ENCODE measurements around the gene FAM78A. TPM values are rescaled to one million over a fixed set of nuclear protein-coding genes. Genes with fewer than 3 reads are reported as not detected.

FAM78A gene
- total RNA-seq, 3 donors from 2014 or later (not counting 1 experiment from before 2014, with no cell fraction given) = 57.6 to 91.7 (median 88.3) TPM

DNA sequence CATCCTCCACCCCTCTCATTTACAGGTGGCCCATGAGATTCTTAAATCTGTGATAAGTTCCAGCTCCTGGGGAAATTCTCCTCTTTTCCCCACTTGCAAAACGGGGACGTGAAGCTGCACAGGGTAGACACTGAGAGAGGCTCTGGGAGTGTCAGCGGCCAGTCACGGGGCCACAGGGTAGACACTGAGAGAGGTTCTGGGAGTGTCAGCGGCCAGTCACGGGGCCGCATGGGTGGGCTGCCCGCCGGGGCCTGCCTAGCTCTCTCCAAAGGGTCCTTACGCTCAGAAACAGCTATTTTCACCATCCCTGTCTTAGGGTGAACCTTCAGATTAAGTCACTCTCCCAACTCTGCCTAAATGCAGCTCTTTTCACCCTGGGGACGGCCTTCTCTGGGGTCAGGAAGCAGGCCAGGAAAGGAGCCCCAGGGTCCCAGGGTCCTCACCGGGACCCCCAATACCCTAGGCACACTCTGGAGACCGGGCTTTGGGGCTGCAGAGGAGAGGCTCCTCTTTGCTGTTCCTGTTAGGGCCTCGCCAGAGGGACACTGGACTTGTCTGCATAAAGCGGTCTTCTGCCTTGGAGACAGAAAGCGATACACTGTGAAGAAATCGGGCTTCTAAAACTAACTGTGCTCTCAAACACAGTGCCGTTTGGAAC is 1.5 kb downstream of the FAM78A start:
- H3K27ac Mint-ChIP-seq = peak overlapping the region; percentile 91 to 95
- H3K4me1 Mint-ChIP-seq = peaks cover 59 to 73% of the 10 kb centered on the region in 2 donors
- H3K9me3 Mint-ChIP-seq = no peaks in the 10 kb centered on the region
- Histone ChIP-seq H3K4me1 (ENCODE audit: control insufficient read depth, insufficient read depth, low read length) (peaks cover 65% of the 10 kb centered on the region), H3K27ac (ENCODE audit: low read length) (peak overlapping the region; percentile 87), H3K36me3 (ENCODE audit: control insufficient read depth, insufficient read depth, low read length) (no peaks in the 10 kb centered on the region), H3K27me3 (ENCODE audit: control insufficient read depth, insufficient read depth, low read length) (no peaks in the 10 kb centered on the region), H3K9me3 (ENCODE audit: control insufficient read depth, insufficient read depth, low read length) (no peaks in the 10 kb centered on the region), H3K4me3 (ENCODE audit: low read length) (peak overlapping the region; percentile 91)
- H3K4me3 Mint-ChIP-seq = peak overlapping the region; percentile 99
- H3K27me3 Mint-ChIP-seq (ENCODE audit: low read depth in 2 of 2) = no peaks in the 10 kb centered on the region
- TF ChIP-seq, protein P1, sequence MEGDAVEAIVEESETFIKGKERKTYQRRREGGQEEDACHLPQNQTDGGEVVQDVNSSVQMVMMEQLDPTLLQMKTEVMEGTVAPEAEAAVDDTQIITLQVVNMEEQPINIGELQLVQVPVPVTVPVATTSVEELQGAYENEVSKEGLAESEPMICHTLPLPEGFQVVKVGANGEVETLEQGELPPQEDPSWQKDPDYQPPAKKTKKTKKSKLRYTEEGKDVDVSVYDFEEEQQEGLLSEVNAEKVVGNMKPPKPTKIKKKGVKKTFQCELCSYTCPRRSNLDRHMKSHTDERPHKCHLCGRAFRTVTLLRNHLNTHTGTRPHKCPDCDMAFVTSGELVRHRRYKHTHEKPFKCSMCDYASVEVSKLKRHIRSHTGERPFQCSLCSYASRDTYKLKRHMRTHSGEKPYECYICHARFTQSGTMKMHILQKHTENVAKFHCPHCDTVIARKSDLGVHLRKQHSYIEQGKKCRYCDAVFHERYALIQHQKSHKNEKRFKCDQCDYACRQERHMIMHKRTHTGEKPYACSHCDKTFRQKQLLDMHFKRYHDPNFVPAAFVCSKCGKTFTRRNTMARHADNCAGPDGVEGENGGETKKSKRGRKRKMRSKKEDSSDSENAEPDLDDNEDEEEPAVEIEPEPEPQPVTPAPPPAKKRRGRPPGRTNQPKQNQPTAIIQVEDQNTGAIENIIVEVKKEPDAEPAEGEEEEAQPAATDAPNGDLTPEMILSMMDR (IDR thresholded peaks at IDR 0.05) = no peak
- H3K36me3 Mint-ChIP-seq = peaks cover 7% of the 10 kb centered on the region
- intact Hi-C loops (cut with micrococcal nuclease) = loop anchor here (1.0 to 5.0 kb wide), 3 partner anchors 22 to 132 kb away; no protein-coding TSS in a partner anchor
- ATAC-seq (peak; percentile 16 to 35 (median 27)), DNase-seq (peak in 1 of 2 donors; percentile 31)
- WGBS (ENCODE audit: insufficient coverage) = under 1% methylated on average over 18 of the region's 18 CpGs

DNA sequence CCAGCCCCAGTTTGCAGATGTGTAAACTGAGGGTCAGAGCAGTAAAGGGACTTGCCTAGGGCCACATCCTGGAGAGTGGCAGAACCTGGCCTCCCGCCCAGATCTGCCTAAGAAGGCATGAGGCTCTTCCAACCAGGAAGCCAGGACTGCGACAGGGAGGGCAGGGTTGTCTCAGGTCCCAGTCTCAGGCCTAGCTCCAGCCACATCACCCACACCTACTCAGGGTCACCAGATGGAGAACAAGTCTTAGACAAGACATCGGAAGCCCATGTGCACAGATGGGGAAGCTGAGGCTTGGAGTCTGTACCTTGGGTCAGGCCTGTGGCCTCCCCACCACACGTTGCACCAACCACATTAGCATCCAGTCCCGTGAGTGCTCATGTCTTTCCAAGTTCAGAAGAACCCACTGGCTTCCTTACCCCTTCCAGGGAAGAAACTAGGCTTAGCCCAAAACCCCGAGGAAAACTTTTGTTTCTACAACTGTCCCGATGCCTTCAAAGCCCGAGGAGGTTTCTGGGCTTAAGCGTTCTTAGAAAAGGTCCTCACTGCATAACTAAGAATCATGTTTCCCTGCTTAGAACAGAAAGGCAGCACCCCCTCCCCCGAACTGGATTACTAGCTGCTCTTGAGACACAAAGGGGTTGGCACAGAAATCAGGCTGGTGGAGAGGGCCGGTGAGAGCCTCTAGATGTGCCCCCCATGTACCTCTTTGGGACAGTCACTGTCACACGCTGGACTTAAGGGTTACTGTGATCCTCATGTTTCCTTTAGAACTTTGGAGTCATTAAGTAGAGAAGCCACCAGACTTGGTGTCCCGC is 2.2 kb downstream of the FAM78A start:
- H3K4me3 Mint-ChIP-seq = peak overlapping the region; percentile 99
- Histone ChIP-seq H3K27me3 (ENCODE audit: control insufficient read depth, insufficient read depth, low read length) (no peaks in the 10 kb centered on the region), H3K4me1 (ENCODE audit: control insufficient read depth, insufficient read depth, low read length) (peaks cover 66% of the 10 kb centered on the region), H3K27ac (ENCODE audit: low read length) (peak overlapping the region; percentile 87), H3K9me3 (ENCODE audit: control insufficient read depth, insufficient read depth, low read length) (no peaks in the 10 kb centered on the region), H3K4me3 (ENCODE audit: low read length) (peak overlapping the region; percentile 91), H3K36me3 (ENCODE audit: control insufficient read depth, insufficient read depth, low read length) (no peaks in the 10 kb centered on the region)
- DNase-seq (peak in 1 of 2 donors; percentile 47), ATAC-seq (no peak)
- peaks cover 7% of the 10 kb centered on the region for H3K36me3 Mint-ChIP-seq
- H3K9me3 Mint-ChIP-seq = no peaks in the 10 kb centered on the region
- peaks cover 59 to 75% of the 10 kb centered on the region in 2 donors for H3K4me1 Mint-ChIP-seq
- no peaks in the 10 kb centered on the region for H3K27me3 Mint-ChIP-seq (ENCODE audit: low read depth in 2 of 2)
- intact Hi-C loops (cut with micrococcal nuclease) = loop anchor here (2.0 to 5.0 kb wide), 2 partner anchors 21 to 133 kb away; no protein-coding TSS in a partner anchor
- peak overlapping the region; percentile 91 to 95 for H3K27ac Mint-ChIP-seq
- TF ChIP-seq, protein P1 (IDR thresholded peaks at IDR 0.05) = no peak
- WGBS (ENCODE audit: insufficient coverage) = 5% methylated on average over 13 of the region's 13 CpGs

DNA sequence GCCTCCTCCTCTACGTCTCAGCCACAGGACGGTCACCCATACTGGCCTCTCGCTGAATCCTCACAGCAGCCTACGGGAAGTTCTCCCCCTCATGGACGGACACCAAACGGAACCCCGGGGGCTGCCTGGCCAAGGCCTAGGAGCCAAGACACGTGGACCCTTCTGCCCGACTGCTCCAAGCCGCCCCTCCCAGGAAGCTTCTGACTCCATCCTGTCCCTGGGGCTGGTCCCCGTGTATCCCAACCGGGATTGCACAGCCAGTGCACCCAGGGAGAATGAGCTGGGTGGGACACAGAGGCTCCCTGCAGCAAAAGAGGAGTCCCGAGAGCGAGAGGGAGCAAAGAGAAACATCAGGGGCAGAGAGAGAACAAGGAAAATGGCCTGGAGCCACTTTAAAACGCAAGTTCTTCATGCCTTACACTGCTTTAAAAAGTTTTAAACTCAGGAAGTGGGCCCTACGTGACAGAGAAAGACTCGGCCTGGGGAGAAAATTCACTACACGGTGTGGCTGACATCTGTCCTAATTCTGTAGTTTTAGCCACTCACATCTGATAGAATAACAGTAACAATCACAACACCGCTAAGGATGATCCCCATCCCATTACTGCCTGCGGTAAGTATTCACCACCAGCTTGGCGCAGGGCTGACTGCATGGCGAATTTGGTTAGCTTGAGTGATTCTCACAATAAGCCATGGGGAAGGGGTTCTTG is 3.0 kb downstream of the FAM78A start:
- Histone ChIP-seq H3K9me3 (ENCODE audit: control insufficient read depth, insufficient read depth, low read length) (no peaks in the 10 kb centered on the region), H3K27me3 (ENCODE audit: control insufficient read depth, insufficient read depth, low read length) (no peaks in the 10 kb centered on the region), H3K4me1 (ENCODE audit: control insufficient read depth, insufficient read depth, low read length) (peaks cover 66% of the 10 kb centered on the region), H3K4me3 (ENCODE audit: low read length) (peak overlapping the region; percentile 91), H3K27ac (ENCODE audit: low read length) (peak overlapping the region; percentile 87), H3K36me3 (ENCODE audit: control insufficient read depth, insufficient read depth, low read length) (no peaks in the 10 kb centered on the region)
- Mint-ChIP-seq H3K27ac (peak overlapping the region; percentile 91 to 95), H3K4me3 (peak overlapping the region; percentile 99), H3K4me1 (peaks cover 59 to 73% of the 10 kb centered on the region in 2 donors), H3K36me3 (peaks cover 7% of the 10 kb centered on the region), H3K9me3 (no peaks in the 10 kb centered on the region), H3K27me3 (ENCODE audit: low read depth in 2 of 2) (no peaks in the 10 kb centered on the region)
- ATAC-seq = no peak
- intact Hi-C loops (cut with micrococcal nuclease) = loop anchor here (5.0 kb wide), 1 partner anchor 134 kb away; no protein-coding TSS in a partner anchor
- TF ChIP-seq, protein P1 (IDR thresholded peaks at IDR 0.05) = no peak
- DNase-seq = peak in 1 of 2 donors; percentile 44
- WGBS (ENCODE audit: insufficient coverage) = 4% methylated on average over 22 of the region's 22 CpGs
